Glutamatergic neuron (in vitro differentiated cells): Measurements from ENCODE around the gene ABCC8. TPM values are rescaled to one million over a fixed set of nuclear protein-coding genes. Genes with fewer than 3 reads are reported as not detected.

Source experiments
- DNase-seq: peaks from one replicate; pipeline ENCODE4 v3.0.0; 2022
- H3K27ac Mint-ChIP-seq: one replicate; pipeline ENCODE4 v1.8.0; 2020; ENCODE audit warnings: mild to moderate bottlenecking, mixed read lengths, inconsistent platforms; ENCODE audit not compliant: unreplicated experiment
- H3K27me3 Mint-ChIP-seq: one replicate; pipeline ENCODE4 v1.8.0; 2020; ENCODE audit warnings: mild to moderate bottlenecking, moderate library complexity, mixed read lengths, inconsistent platforms; ENCODE audit not compliant: unreplicated experiment
- H3K36me3 Mint-ChIP-seq: one replicate; pipeline ENCODE4 v1.8.0; 2020; ENCODE audit warnings: mild to moderate bottlenecking, mixed read lengths, inconsistent platforms; ENCODE audit not compliant: unreplicated experiment
- H3K4me1 Mint-ChIP-seq: one replicate; pipeline ENCODE4 v1.8.0; 2020; ENCODE audit warnings: mild to moderate bottlenecking, low read depth, mixed read lengths, inconsistent platforms; ENCODE audit not compliant: unreplicated experiment
- H3K4me3 Mint-ChIP-seq: one replicate; pipeline ENCODE4 v1.8.0; 2020; ENCODE audit warnings: mild to moderate bottlenecking, mixed read lengths, inconsistent platforms; ENCODE audit not compliant: unreplicated experiment
- H3K9me3 Mint-ChIP-seq: one replicate; pipeline ENCODE4 v1.8.0; 2020; ENCODE audit warnings: mild to moderate bottlenecking, moderate library complexity, mixed read lengths, inconsistent platforms; ENCODE audit not compliant: unreplicated experiment
- CTCF ChIP-seq: fragments of 200-600 bp; sonication (generic); IDR thresholded peaks from one replicate; pipeline ENCODE4 v1.5.0; 2021; ENCODE audit not compliant: partially characterized antibody, unreplicated experiment
- total RNA-seq: library from RNA; stranded (reverse); fragmentation: NEBNext Ultra II Directional; extraction: Animal tissue kit (Norgen Biotek cat#: 25700); gene quantifications from one replicate; pipeline ENCODE4 v1.2.1, GENCODE V29; 2021; ENCODE audit not compliant: unreplicated experiment

Gene ABCC8
- total RNA-seq, 1 donor from 2014 or later: 5.7 TPM

DNA sequence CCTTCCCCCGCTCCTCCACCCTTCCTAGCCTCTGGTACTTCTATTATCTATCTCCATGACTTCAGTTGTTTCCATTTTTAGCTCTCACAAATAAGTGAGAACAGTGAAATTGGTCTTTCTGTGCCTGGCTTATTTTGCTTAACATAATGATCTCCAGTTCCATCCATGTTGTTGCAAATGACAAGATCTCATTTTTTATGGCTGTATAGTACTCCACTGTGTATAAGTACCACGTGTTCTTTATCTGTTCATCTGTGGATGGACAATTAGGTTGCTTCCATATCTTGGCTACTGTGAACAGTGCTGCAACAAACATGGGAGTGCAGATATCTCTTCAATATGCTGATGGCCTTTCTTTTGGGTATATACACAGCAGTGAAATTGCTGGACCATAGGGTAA, 6.9 kb upstream of the ABCC8 start:
- H3K27me3 Mint-ChIP-seq: peaks cover 11% of the 10 kb centered on the region
- no peaks in the 10 kb centered on the region for H3K36me3 Mint-ChIP-seq
- no peak overlapping the region for H3K4me3 Mint-ChIP-seq
- no peak for DNase-seq
- H3K4me1 Mint-ChIP-seq: no peaks in the 10 kb centered on the region
- H3K27ac Mint-ChIP-seq: no peak overlapping the region
- peaks cover 3% of the 10 kb centered on the region for H3K9me3 Mint-ChIP-seq
- no peak for TF ChIP-seq CTCF

DNA sequence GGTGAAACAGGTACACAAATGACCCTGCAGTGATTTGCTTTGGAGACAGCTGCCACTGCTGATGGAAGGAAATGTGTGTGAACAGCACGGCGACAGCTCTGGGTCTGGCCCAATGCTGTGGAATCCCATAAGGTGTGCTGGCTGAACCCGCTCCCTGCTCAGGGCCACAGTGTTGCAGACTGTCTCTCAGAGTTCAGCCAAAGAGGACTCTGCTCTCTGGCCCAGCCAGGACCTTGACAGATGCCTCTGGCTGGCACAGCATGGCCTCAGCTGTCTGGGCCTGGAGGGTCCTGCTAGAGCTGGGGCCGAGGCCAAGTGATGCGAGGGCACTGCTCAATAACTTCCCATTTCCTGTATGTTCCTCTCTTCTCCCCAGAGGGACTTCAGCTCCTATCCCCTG, 5.3 kb upstream of the ABCC8 start:
- H3K36me3 Mint-ChIP-seq: no peaks in the 10 kb centered on the region
- H3K9me3 Mint-ChIP-seq: peaks cover 3% of the 10 kb centered on the region
- no peak overlapping the region for H3K4me3 Mint-ChIP-seq
- no peaks in the 10 kb centered on the region for H3K4me1 Mint-ChIP-seq
- no peak for DNase-seq
- TF ChIP-seq CTCF: no peak
- no peak overlapping the region for H3K27ac Mint-ChIP-seq
- H3K27me3 Mint-ChIP-seq: peaks cover 11% of the 10 kb centered on the region

DNA sequence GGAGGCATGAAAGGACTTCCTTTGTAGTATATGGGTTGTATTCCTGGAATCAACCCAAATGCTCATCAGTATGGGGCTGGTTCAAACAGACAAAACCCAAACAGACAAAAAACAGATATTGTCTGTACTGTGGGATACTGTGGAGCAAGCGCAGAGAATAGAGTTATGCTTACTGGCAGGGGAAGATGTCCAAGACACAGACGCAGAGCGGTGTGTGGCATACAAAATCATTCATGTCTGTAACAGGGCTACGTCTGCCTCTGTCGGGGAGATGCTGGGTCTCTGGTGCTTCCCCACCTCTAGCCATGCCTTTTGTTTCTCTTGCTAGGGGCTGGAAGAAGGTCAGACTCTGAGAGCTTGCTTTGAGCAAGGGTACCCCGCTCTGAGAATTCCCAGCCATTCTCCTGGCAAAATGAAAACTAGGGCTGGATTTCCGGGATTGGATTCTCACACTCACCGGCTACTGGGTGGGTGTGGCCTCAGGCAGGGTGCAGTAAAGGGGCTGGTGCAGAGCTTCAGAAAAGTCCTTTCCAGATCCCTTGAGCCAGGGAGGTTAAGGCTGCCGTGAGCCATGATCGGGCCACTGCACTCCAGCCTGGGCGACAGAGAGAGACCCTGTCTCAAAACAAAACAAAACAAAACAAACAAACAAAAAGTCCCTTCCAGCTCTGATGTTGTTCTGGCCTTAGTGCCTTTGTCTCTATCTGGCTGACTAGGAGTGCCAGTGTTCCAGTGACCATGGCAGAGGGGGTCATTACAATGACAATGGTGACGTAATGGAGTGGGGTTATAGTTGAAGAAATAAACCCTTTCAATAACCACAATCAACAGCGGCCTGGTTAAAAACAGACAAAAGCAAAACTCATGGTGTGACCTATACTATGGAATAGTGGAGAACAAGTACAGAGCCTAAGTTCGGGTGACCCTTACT, 2.9 kb upstream of the ABCC8 start:
- Mint-ChIP-seq H3K4me1 (peaks cover 4% of the 10 kb centered on the region), H3K36me3 (no peaks in the 10 kb centered on the region), H3K27me3 (peaks cover 17% of the 10 kb centered on the region), H3K9me3 (peaks cover 2% of the 10 kb centered on the region), H3K4me3 (no peak overlapping the region), H3K27ac (no peak overlapping the region)
- TF ChIP-seq CTCF: no peak
- peak; percentile 72 for DNase-seq

- no peak overlapping the region for H3K4me3 Mint-ChIP-seq
- peaks cover 19% of the 10 kb centered on the region for H3K27me3 Mint-ChIP-seq
These were observed 1.4 kb upstream of the ABCC8 start for GRCh38 chr11:17478070-17478469.

More at GRCh38 chr11:17478070-17478469, 1.4 kb upstream of the ABCC8 start:
- no peak overlapping the region for H3K27ac Mint-ChIP-seq
- H3K4me1 Mint-ChIP-seq: peaks cover 16% of the 10 kb centered on the region
- H3K9me3 Mint-ChIP-seq: no peaks in the 10 kb centered on the region
- no peak for TF ChIP-seq CTCF
- H3K36me3 Mint-ChIP-seq: no peaks in the 10 kb centered on the region
- peak; percentile 31 for DNase-seq
